SKM-1 (cell line): ENCODE measurements around the gene PIGZ.

Experiments used
- DNase-seq: peaks from one replicate; lab custom pipeline; 2025; ENCODE audit not compliant: unreplicated experiment; lab: John Stamatoyannopoulos, UW

The PIGZ gene

GRCh38 chr3:196985954-196986885 lies 17.6 kb upstream of the PIGZ start:
- DNase-seq: no peak

- DNase-seq: no peak
Observed at GRCh38 chr3:196985298-196985697, 16.7 kb upstream of the PIGZ start.

GRCh38 chr3:196983186-196983585 lies 14.6 kb upstream of the PIGZ start:
- DNase-seq: no peak

GRCh38 chr3:196981657-196982056 lies 13.0 kb upstream of the PIGZ start:
- no peak for DNase-seq

GRCh38 chr3:196979545-196979944 lies 10.9 kb upstream of the PIGZ start:
- no peak for DNase-seq

GRCh38 chr3:196976941-196977340 lies 8.3 kb upstream of the PIGZ start:
- DNase-seq: no peak

- DNase-seq: no peak
Observed at GRCh38 chr3:196975349-196975748, 6.7 kb upstream of the PIGZ start.

GRCh38 chr3:196974661-196975060 lies 6.0 kb upstream of the PIGZ start:
- no peak for DNase-seq

GRCh38 chr3:196971094-196971698 lies 2.6 kb upstream of the PIGZ start:
- no peak for DNase-seq

GRCh38 chr3:196970547-196971093 lies 2.0 kb upstream of the PIGZ start:
- DNase-seq: no peak

GRCh38 chr3:196969660-196970546 lies 1.3 kb upstream of the PIGZ start:
- DNase-seq: peak; percentile 34

GRCh38 chr3:196969134-196969659 lies 564 bp upstream of the PIGZ start:
- DNase-seq: peak; percentile 12

- no peak for DNase-seq
Observed at GRCh38 chr3:196967412-196968232, 1.0 kb downstream of the PIGZ start.

- no peak for DNase-seq
Observed at GRCh38 chr3:196966526-196967401, 1.9 kb downstream of the PIGZ start.

GRCh38 chr3:196965804-196966173 lies 2.8 kb downstream of the PIGZ start:
- no peak for DNase-seq

GRCh38 chr3:196965112-196965803 lies 3.4 kb downstream of the PIGZ start:
- no peak for DNase-seq

- no peak for DNase-seq
Observed at GRCh38 chr3:196963631-196963953, 5.0 kb downstream of the PIGZ start.

GRCh38 chr3:196962930-196963630 lies 5.6 kb downstream of the PIGZ start:
- DNase-seq: no peak
